GM12872 (cell line): ENCODE measurements around the gene LMX1B.

Experiments used
- CTCF ChIP-seq: IDR thresholded peaks from 3 replicates; pipeline ENCODE4 v1.5.1; 2011; ENCODE audit warnings: low read depth, mild to moderate bottlenecking, low read length, moderate library complexity; ENCODE audit not compliant: insufficient read depth

LMX1B gene

GRCh38 chr9:126674365-126675146, 60.8 kb downstream of the LMX1B start:
- TF ChIP-seq CTCF, result no peak

- no peak for TF ChIP-seq CTCF
These were observed 61.4 kb downstream of the LMX1B start for GRCh38 chr9:126675147-126675467.

DNA sequence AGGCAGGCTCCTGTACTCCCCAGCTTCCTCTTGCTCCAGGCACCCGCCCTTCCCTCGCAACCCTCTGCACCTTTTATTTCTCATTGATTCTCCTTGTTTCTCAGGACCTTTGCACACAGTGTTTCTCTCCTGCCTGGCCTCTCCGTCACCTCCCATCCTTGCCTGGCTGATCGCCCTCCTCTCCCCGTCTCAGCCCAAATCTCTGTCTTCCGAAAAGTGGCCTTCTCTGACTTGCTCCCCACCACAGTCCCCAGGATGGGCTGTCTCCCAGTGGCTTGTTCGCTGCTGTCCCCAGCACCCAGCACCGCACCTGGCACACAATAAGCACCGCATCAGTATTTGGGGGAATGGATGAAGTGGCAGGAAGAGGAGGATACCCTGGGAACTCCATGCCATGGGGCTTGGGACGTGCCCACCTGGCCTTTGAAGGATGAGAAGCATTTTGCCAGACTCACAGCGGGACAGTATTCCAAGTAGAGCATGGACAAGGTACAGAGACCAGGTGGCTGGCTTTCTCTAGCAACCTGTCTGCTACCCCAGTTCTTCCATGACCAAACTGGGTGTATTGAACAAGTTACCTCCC, 62.5 kb downstream of the LMX1B start:
- TF ChIP-seq CTCF, result no peak

DNA sequence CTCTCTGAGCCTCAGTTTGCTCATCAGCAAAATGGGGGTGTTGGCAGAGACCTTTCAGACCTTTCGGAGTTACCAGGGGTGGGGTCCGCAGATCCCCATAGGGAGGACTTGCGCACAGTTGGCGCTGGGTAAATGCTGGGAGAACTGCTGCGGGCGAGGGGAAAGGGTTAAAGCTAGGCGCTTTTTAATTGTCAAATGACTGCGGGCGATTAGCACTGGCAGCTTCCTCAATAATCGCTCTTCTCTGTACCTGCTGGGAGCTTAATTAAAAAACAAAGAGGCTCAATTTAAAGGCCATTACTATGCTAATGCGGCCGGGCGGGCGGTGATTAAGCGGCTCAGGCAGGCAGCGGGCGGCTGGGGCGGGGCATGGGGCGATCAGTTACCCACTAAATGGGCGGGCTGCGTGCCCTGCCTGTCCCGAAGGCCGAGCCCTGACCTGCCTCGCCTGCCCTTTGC, 63.0 kb downstream of the LMX1B start:
- TF ChIP-seq CTCF, result no peak

GRCh38 chr9:126677188-126678084, 63.7 kb downstream of the LMX1B start:
- no peak for TF ChIP-seq CTCF

DNA sequence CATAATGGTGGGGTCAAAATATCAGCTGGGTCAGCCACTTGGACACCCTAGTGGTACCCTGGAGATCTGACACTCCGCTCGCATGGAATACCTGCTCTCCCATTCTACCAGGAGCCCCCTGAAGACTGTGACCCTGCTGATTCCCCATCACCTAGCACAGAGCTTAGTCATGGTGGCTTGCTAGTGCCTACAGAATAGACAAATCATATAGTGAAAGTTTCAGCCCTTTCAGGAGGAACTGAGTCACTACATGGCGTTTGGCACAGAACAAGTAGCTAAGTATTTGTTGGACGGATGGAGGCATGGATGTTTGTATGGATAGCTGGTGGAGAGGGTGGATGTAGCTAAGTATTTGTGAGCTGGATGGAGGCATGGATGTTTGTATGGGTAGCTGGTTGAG, 65.3 kb downstream of the LMX1B start:
- TF ChIP-seq CTCF, result no peak

DNA sequence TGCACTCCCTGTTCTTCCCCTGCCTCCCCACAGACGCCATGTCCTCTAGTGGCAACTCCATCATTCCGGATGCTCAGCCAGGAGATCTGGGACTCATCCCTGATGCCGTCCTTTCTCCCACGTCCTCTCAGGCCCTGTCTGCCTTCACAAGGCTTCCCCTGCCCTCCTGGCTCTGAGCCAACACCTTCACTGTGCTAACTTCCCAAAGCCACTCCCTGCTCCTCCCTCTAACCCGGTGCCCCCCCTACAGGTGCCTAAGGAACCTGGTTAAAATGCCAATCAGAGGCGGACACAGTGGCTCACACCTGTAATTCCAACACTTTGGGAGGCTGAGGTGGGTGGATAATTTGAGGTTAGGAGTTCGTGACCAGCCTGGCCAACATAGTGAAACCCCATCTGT, 67.6 kb downstream of the LMX1B start:
- no peak for TF ChIP-seq CTCF
